SK-N-MC (cell line): ENCODE data around the gene RDH16.
"Not testable (repeated sequence)": the region's sequence is repeated elsewhere in the genome, so short reads cannot be mapped to it uniquely, and the experiment has no call there.

ENCODE experiments used
- DNase-seq: peaks from one replicate; pipeline ENCODE4 v3.0.0-alpha.2; 2011; ENCODE audit warnings: low read depth, low spot score
- H3K27ac ChIP-seq: fragments of 200-600 bp; sonication (generic); 2 replicates; pipeline ENCODE4 v1.5.1; 2016; ENCODE audit warnings: mixed run types
- H3K36me3 ChIP-seq: fragments of 200-600 bp; sonication (generic); 2 replicates; pipeline ENCODE4 v1.6.1; 2017; ENCODE audit warnings: antibody characterized with exemption, low read length, mixed read lengths; ENCODE audit not compliant: insufficient read depth
- H3K4me3 ChIP-seq: fragments of 200-600 bp; sonication (generic); 2 replicates; pipeline ENCODE4 v1.5.1; 2016
- H3K9ac ChIP-seq: fragments of 200-600 bp; sonication (generic); 2 replicates; pipeline ENCODE4 v1.8.0; 2017; ENCODE audit warnings: mixed run types, mixed read lengths; ENCODE audit not compliant: insufficient read length
- H3K9me3 ChIP-seq: fragments of 200-600 bp; sonication (generic); 2 replicates; pipeline ENCODE4 v1.6.1; 2017; ENCODE audit warnings: low read depth, mild to moderate bottlenecking, antibody characterized with exemption, low read length, moderate library complexity, mixed read lengths
- EZH2 ChIP-seq: fragments of 200-600 bp; sonication (generic); IDR thresholded peaks from one replicate; pipeline ENCODE4 v1.6.1; 2017; ENCODE audit warnings: antibody characterized with exemption
- FOXP2 ChIP-seq: optimal IDR thresholded peaks from 2 replicates; pipeline ENCODE3; 2011; ENCODE audit warnings: mild to moderate bottlenecking, moderate library complexity; ENCODE audit not compliant: insufficient read depth; ENCODE audit errors: extremely low read length, control extremely low read depth
- POLR2AphosphoS5 ChIP-seq: IDR thresholded peaks from 2 replicates; pipeline ENCODE4 v1.6.1; 2012; ENCODE audit warnings: mild to moderate bottlenecking, low read depth, low read length, borderline replicate concordance

RDH16 gene

GRCh38 chr12:56983386-56983785 is 26.0 kb upstream of the RDH16 start:
- Histone ChIP-seq H3K27ac (no peak overlapping the region), H3K9me3 (no peaks in the 10 kb centered on the region), H3K36me3 (no peaks in the 10 kb centered on the region), H3K4me3 (no peak overlapping the region), H3K9ac (no peak overlapping the region)
- DNase-seq: no peak
- no peak for TF ChIP-seq FOXP2
- TF ChIP-seq POLR2AphosphoS5: no peak
- no peak for TF ChIP-seq EZH2

GRCh38 chr12:56982578-56983236 is 25.3 kb upstream of the RDH16 start:
- H3K9ac ChIP-seq, DNase-seq, H3K36me3 ChIP-seq, H3K4me3 ChIP-seq, H3K9me3 ChIP-seq, H3K27ac ChIP-seq: not testable (repeated sequence)

- Histone ChIP-seq H3K27ac (no peak overlapping the region), H3K36me3 (no peaks in the 10 kb centered on the region), H3K9me3 (no peaks in the 10 kb centered on the region), H3K4me3 (no peak overlapping the region), H3K9ac (no peak overlapping the region)
- no peak for TF ChIP-seq EZH2
- no peak for DNase-seq
These were observed 23.6 kb upstream of the RDH16 start for GRCh38 chr12:56980941-56981530.

GRCh38 chr12:56980268-56980667 is 22.9 kb upstream of the RDH16 start:
- no peaks in the 10 kb centered on the region for H3K36me3 ChIP-seq
- no peak overlapping the region for H3K4me3 ChIP-seq
- no peak overlapping the region for H3K9ac ChIP-seq

GRCh38 chr12:56979628-56980027 is 22.2 kb upstream of the RDH16 start:
- H3K27ac ChIP-seq: no peak overlapping the region

More at GRCh38 chr12:56980268-56980667, 22.9 kb upstream of the RDH16 start:
- TF ChIP-seq POLR2AphosphoS5 (no peak), EZH2 (no peak), FOXP2 (no peak)
- H3K27ac ChIP-seq: no peak overlapping the region
- H3K9me3 ChIP-seq: no peaks in the 10 kb centered on the region
- DNase-seq: no peak

GRCh38 chr12:56978397-56979138 is 21.2 kb upstream of the RDH16 start:
- TF ChIP-seq EZH2 (no peak), POLR2AphosphoS5 (no peak), FOXP2 (no peak)

More at GRCh38 chr12:56979628-56980027, 22.2 kb upstream of the RDH16 start:
- Histone ChIP-seq H3K4me3 (no peak overlapping the region), H3K9ac (no peak overlapping the region), H3K9me3 (no peaks in the 10 kb centered on the region), H3K36me3 (no peaks in the 10 kb centered on the region)
- no peak for DNase-seq
- no peak for TF ChIP-seq POLR2AphosphoS5
- TF ChIP-seq FOXP2: no peak
- no peak for TF ChIP-seq EZH2

GRCh38 chr12:56977361-56977760 is 20.0 kb upstream of the RDH16 start:
- not testable (repeated sequence) for H3K27ac ChIP-seq, DNase-seq, H3K4me3 ChIP-seq, H3K9me3 ChIP-seq, H3K36me3 ChIP-seq, H3K9ac ChIP-seq

More at GRCh38 chr12:56978397-56979138, 21.2 kb upstream of the RDH16 start:
- Histone ChIP-seq H3K9ac (no peak overlapping the region), H3K9me3 (no peaks in the 10 kb centered on the region), H3K4me3 (no peak overlapping the region), H3K36me3 (no peaks in the 10 kb centered on the region), H3K27ac (no peak overlapping the region)
- no peak for DNase-seq

GRCh38 chr12:56974224-56974623 is 16.8 kb upstream of the RDH16 start:
- H3K36me3 ChIP-seq, H3K27ac ChIP-seq, H3K4me3 ChIP-seq, H3K9ac ChIP-seq, H3K9me3 ChIP-seq, DNase-seq: not testable (repeated sequence)

- H3K9ac ChIP-seq, H3K36me3 ChIP-seq, H3K4me3 ChIP-seq, DNase-seq, H3K27ac ChIP-seq, H3K9me3 ChIP-seq: not testable (repeated sequence)
These were observed 11.5 kb upstream of the RDH16 start for GRCh38 chr12:56968910-56969309.

GRCh38 chr12:56965997-56966642 is 8.7 kb upstream of the RDH16 start:
- not testable (repeated sequence) for H3K36me3 ChIP-seq, H3K27ac ChIP-seq, H3K9ac ChIP-seq, H3K9me3 ChIP-seq, DNase-seq, H3K4me3 ChIP-seq

GRCh38 chr12:56965124-56965523 is 7.7 kb upstream of the RDH16 start:
- not testable (repeated sequence) for H3K4me3 ChIP-seq, H3K27ac ChIP-seq

GRCh38 chr12:56963557-56963956 is 6.1 kb upstream of the RDH16 start:
- H3K9ac ChIP-seq, DNase-seq, H3K9me3 ChIP-seq, H3K27ac ChIP-seq, H3K4me3 ChIP-seq, H3K36me3 ChIP-seq: not testable (repeated sequence)

More at GRCh38 chr12:56965124-56965523, 7.7 kb upstream of the RDH16 start:
- not testable (repeated sequence) for H3K36me3 ChIP-seq, H3K9ac ChIP-seq, DNase-seq, H3K9me3 ChIP-seq
